ENCODE data around the gene PRR20G.
"Not testable (repeated sequence)": the region's sequence is repeated elsewhere in the genome, so short reads cannot be mapped to it uniquely, and the experiment has no call there.

The PRR20G gene

DNA sequence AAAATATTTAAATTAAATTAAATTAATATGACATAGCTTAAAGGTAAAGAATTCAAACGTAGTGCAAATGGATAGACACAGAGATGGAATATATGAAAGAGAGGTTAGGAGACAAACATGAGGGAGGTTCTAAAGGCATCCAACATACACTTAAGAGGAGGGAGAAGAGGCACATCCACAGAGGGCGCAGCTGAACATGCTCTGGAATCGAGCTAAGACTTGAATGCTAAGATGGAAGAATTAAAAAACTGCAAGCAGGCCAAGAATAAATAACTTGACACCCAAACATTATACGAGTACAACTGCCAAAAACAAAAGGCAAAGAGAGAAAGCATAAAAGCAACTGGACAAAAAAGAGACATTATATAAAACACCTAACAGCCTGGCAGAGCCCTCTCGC, 9.1 kb upstream of the PRR20G start:
- no peak for DNase-seq

DNA sequence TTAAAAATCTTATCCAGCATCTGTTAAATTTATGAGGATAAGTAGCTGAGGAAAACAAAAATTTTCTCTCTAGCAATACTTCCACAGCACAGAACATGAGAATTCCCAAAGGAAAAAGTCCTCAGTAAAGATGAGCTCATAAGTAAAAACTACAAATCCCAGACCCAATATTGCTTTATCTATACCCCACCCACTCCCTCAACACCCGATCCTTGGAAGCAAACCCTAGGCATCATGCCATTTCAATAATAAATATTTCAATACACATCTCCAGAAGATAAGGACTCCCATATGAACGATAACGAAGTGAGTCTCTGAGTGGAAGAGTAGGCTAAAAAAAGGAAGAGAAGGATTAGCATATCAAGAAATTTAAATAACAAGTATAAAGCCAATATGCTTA, 8.3 kb upstream of the PRR20G start:
- DNase-seq: no peak

DNA sequence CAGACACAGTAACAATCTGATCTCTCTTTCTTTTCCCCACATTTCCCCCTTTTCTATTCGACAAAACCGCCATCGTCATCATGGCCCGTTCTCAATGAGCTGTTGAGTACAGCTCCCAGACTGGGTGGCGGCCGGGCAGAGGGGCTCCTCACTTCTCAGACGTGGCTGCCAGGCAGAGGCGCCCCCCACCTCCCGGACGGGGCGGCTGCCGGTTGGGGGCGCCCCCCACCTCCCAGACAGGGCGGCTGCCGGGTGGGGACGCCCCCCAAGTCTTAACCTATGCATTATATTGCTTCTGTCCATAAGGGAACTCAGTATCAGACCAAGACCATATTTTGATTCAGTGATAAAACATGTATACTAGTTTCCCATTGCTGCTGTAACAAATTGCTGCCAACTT, 5.8 kb upstream of the PRR20G start:
- DNase-seq: not testable (repeated sequence)

DNA sequence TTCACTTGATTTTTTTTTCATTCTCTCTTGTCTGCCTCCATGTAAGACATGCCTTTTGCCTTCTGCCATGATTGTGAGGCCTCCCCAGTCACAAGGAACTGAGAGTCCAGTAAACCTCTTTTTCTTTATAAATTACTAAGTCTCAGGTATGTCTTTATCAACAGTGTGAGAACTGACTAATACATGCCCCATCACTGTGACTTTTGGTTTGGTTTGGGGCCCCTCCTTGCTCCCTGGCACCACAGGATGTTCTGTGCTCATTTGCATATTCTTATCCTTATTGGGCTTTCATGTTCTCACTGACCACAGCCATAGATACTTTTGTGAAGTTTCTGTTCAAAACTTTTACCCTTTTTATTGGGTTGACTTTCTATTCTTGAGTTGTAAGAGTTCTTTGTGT, 3.8 kb upstream of the PRR20G start:
- no peak for DNase-seq

DNA sequence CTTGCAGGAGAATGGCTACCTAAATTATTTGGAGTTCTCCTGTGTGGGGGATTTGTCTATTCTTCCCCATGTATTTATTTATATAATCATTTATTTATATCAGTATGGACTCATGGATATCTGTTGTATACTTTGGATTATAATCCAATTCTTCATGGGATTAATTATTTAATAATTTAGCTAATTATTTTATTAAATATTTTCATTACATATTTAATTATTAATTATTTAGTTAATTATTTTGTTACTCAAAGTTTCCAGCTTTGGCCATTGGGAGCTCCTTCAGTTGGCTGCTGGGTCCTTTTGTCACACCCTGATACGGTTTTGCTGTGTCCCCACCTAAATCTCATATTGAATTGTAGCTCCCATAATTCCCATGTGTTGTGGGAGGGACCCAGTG, 3.3 kb upstream of the PRR20G start:
- DNase-seq: no peak

DNA sequence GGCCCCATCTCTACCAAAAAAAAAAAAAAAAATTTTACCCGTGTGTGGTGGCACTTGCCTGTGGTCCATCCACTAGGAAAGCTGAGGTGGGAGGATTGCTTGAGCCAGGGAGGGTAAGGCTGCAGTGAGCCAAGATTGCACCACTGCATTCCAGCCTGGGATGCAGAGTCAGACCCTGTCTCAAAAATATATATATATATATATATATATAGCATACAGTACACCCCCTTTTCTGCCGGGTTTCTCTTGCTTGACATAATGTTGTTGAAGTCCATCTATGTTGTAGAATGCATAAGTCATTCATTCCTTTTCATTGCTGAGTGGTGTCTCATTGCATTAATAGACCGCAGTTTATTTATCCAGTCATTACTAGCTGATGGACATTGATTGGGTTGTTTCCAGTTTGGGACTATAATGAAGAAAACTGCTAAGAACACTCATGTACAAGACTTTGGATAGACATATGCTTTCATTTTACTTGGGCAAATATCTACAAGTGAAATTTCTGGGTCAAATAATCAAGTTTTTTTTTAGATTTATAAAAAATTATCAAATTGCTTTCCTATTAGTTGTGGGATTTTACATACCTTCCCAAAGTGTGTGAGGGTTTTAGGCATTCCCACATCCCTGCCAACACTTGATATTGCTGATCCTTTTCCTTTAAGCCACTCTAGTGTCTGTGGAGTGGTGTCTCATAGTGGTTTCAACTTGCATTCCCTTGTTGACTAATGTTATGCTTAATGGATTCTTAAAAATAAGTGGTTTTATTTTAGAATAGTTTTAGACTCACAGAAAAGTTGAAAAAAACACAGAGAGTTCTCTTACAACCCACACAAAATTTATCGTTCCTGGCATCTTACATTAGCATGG, 2.1 kb upstream of the PRR20G start:
- DNase-seq: no peak

DNA sequence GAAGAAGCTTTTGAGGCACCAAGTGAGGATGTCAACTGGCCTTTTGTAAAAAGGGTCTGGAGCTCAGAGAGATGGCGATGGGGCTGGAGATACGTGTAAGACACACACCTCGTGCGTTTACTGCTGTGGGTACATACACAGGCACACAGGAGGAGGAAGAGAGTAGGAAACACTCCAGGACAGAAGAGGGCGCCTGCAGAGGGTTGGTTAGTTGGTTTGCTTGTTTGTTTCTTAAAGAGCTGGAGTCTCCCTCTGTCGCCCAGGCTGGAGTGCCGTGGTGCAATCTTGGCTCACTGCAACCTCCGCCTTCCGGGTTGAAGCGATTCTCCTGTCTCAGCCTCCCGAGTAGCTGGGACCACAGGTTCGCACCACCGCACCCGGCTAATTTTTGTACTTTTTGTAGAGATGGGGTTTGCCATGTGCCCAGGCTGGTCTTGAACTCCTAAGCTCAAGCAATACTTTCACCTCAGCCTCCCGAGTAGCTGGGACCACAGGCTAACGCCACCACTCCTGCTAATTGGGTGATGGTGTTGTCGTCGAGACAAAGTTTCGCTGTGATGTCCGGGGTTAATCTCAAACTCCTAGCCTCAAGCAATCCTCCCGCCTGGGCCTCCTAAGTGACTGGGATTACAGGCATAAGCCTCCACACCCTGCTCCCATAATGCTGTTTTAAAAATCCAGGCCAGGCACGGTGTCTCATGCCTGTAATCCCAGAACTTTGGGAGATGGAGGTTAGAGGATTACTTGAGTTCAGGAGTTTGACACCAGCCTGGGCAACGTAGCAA, 1.3 kb upstream of the PRR20G start:
- DNase-seq: no peak

DNA sequence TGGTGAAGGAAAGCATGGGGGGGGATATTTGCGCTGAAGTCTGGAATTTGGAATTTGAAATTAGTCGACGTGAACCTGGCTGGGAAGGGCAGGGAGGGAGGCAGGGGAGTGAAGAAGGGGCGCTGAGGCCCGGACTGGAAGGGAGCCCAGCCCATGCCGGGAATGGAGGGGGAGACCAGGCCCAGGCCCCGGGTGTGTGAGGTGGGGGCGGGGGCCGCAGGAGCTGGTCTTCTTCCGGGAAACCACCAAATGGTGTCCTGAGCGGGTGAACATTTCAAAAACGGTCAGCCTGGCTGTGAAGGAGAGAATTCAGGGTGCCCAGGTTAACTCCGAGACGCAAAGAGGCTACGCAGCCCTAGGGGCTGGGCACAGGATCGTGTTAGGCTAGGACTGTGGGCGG, 497 bp upstream of the PRR20G start:
- no peak for DNase-seq

DNA sequence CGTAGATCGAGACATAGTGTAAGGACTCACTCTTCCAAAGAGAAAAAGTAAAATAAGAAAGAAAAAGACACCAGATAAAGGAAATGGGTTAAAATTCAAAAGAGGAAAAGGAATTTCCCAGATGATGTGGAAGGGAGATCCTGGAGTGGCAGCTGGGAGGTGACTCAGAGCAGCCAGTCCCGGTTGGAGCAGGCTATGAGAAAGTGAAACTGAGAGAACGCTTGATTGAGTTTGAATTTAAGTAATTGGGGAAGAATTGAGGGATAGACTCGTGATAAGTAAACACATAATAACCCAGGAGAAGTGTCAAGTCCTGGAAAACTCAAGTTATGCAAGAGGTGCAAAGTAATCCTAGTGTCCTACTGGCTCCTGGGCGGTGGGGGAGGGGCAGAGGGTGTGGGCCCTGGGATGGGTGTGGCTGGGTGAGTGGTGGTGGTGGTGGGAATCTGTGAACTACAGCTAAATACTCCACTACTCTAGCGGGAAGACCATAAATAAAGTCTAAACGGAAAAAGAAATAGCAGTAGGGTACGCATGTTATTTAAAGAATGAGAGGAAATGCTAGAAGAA, 1.2 kb downstream of the PRR20G start:
- DNase-seq: peak; percentile 30

DNA sequence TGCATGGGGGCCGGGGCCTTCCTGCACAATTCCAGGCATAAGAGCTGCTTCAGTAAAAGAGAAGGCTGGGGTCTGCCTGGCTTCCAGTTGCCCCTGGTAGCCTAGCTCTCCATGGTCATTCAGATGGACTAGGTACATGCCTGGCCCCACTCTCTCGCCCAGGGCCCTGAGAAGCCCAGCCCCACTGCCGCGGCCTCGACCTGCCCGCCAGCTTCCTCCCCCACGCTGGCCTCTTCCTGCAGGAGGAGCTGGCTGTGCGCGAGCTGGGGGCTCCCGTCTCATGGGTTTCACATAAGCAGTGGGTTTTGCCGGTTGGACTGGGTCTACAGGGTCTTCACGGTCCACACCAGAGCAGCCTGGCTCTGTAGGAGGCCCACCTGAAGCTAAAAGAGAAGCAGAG, 3.6 kb downstream of the PRR20G start:
- no peak for DNase-seq

DNA sequence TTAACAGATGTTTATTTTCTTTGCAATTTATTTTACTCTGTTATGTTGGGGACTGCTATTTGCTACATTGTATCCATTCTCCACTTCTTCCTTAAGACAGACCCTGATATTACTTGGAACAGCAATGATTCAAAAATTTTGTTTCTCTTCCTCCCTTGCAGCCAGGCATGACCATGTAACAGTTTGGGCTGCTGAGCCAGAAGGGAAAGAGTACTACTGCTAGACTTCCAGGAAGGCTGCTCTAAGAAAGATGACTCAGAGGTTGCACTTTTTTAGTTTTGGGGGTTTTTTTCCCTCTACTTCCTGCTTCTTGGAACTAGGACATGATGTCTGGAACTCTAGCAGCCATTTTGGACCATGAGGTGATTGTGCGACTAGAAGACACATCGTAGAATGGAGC, 10.3 kb downstream of the PRR20G start:
- DNase-seq: no peak

DNA sequence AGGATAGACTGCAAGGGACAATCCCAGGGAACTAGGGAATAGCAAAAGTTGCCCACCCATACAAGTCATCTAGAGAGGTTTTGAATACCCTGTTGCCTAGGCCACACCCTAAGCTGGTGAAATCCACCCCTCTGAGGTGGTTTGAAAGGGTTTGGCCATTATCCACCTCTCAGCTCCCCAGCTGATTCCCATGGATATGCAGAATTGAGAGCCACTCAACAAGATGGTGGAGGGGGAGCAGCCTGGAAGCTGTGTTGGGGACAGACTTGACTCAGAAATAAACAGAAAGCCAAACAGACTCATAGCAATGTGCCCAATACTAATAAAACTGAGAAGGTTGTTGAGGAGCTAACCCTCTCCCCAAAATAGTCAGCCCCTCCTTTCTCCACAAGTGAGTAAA, 10.9 kb downstream of the PRR20G start:
- no peak for DNase-seq

DNA sequence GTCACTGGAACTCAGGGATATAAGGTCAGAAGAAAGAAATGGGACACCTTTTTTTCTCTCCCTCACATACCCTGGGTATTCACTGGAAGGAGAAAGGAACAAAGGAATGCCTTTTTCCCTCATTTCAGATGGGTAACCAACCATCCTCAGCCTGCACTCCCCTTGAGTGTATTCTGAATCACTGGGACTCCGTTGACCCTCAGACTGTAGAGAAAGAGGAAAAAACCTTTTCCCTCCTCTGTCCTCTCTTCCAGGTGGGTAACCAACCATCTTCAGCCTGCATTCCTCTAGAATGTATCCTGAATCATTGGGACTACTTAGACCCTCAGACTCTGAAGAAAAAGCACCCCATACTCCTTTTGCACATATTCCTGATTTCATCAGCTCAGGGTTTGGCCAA, 11.4 kb downstream of the PRR20G start:
- no peak for DNase-seq

DNA sequence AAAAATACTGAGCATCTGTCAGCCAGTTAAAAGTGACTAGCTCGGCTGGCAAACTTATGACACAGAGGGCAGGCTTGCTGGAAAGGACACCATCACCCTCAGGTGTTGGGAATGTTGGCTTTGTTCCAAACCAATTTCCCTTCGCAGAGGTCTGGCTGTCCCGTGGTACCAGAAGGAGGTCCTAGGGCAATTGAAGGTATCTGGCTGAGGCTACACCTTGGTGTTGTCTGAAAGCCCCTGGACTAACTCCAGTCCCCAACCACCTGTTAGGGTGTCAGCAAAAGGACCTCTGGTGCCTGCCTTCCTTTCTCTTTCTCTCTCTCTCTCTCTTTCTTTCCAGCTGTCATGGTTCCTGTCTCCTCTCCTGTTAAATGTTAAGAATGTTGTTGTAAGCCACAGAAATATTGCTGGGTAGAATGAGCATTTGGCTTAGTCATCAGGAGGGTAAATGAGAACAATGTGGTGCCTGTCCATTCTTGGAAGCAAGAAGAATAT, 12.5 kb downstream of the PRR20G start:
- DNase-seq: no peak

DNA sequence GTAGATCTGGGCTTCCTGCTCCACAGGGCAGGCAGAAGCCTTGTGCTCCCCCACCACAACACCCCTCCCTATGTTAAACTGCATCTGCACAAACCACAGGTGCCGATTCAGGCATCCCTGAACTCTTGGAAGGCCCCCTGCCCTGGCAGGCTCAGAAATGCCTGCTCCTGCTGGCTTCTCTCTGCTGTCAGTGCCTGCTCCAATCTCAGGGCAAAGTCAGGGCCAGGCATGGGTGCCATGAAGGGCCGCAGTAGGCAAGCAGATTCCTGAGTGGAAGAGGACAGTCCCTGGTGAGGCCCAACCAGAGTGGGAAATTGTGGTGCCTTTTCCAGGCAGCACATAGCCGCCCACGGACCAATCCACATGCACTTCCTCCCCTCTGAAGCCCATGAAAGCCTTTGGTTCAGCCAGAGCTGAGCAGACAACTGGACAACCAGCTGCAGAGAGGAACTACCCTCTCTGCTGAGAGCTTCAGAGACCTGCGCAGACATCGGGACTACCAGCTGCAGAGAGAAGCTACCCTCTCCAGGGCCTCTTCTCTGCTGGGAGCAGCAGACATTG, 13.6 kb downstream of the PRR20G start:
- no peak for DNase-seq

DNA sequence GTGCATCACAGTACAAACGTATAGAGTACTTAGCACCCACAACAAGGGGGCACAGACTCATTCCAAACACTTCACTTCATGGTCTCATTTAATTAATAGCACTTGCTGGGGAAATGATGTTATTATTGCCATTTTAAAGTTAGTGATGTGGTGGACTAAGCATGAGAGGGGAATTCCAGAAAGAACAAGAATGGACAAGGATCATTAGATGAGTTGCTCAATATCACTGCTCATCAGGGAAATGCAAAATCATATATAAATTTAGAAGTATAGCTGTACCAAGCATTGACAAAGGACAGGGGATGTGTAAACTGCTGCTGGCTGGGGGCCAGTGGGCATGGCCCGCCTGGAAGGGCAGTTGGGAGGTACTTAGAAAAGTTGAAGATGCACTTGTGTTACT, 14.6 kb downstream of the PRR20G start:
- DNase-seq: no peak

DNA sequence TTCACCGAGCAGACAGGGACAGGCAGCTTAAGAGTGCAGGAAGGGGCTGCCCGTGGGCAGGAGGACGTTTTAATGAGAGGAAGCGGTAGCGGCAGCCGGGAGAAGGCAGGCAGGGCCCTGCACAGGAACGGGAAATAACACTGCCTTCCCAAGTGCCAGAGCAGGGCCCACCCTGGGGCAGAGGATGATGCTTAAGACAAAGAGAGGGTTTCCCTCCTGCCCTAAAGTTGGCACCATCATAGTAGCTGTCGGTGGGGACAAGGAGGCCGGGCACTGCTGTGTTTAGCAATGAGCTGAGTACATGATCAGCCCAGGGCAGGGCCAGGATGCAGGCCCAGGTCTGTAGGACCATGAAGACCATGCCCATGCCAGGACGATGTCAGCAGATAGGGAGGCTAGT, 21.7 kb downstream of the PRR20G start:
- DNase-seq: no peak

DNA sequence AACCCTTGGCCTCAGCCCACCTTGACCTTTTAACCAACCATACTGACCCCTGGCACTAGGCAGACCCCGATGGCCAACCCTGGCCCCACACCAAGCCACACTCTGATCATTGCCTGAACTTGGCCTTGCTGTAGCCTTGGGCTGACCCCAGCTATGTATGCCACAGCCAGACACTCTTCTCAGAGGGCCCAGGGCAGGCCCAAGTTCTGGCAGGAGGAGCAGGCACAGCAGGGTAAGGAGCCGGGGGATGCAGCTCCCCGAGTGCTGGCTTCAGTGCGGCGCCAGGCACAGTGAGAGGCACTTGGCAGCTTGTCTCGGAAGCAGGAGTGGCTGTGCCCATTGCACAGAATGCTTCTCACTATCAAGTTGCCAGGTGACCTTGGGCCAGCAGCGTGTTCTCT, 22.3 kb downstream of the PRR20G start:
- no peak for DNase-seq

DNA sequence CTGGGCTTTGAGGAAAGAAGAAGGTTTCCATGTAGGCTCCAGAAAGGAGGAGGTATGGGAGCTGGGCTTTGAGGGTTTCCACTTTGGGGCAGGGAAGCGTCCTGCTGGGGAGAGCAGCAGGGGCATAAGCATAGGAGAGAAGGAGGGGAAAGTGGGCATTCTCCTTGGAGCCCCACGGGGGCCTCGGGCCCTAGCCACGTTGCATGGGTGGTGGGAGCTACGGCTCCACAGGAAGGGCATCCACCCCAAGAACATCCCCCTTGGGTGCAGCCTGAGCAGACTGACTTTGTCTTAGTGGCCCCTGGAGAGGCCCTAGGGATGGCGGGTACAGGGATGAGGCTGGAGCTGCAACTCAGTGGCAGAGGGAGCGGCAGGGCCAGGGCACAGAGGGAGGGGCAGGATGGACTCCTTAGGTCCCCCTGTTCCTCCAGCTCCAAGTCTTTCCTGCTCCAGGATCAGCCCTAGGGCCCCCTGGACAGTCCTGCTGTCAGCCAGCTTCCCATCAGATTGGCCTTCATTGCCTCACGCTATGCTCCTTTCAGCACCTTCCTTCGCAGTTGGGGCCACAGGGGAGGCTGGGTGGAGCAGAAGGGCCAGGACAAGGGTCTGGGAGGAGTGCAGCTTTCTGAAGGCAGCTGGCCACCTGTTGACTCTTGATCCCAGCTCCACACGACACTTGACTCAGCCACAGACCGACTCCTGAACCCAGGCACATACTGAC, 22.9 kb downstream of the PRR20G start:
- no peak for DNase-seq

DNA sequence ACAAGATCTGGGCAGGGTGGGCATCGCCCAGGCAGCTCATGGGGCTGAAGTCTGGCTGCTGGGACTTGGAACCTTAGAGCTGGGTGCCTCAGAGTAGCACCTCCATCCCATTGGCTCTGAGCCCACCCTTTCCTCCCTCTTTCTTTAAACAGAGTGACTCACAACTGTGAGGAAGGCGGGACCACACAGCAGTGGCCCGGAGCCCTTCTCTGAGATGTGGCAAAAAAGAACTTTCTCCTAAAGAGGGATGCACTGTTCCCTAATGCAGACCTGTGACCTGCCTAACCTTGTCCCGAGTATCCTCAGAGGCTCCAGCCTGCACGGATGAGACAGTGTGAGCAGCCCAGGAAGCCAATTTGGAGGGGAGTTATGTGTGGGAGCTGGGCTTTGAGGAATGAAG, 23.6 kb downstream of the PRR20G start:
- DNase-seq: no peak

DNA sequence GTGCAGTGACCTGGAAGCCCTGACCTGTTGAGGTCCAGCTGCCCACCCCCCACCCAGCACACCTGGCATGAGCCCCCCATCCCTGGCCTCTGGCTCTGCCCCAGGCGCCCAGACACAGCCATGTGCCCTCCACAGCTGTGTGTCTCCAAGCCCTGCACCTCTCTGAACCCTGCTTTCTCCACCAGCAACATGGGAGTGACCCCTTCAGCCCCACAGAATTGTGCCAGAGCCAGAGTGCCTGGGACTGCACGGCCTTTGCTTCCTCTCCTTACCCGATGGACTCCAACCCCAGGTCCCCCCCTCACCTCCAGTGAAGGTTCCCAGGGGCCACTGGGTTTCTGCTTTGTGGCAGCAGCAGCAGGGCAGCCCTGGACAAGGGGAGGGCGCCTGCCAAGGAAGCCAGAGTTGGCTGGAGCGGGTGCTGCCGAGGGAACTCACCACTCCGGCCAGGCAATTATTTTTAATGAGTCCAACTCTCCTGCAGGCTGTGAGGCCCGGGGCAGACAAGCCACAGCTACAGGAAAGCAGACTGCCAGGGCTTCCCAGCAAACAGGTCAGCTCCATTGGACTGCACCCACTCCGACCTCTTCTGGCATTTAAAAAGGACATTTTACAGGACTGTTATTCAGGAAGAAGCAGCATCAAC, 24.1 kb downstream of the PRR20G start:
- DNase-seq: no peak

DNA sequence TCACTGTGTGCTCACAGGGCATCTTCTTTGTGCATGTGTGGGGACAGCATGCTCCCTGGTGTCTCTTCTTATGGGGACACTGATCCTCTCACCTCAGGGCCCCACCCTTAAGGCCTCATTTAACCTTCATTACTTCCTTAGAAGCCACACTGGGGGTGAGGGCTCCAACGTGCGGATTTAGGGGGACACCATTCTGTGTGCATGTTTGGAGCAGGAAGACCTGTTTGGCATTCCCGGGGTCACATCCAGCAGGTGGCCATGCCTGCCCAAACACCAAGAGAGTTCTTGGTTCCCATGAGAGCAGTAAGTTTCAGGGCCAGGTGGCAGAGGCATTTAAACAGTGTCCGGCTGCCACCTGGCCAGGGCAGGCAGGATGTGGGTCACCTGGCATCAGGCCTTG, 24.8 kb downstream of the PRR20G start:
- DNase-seq: no peak

Data from HCEC 1CT (cell line).